Psoas muscle (tissue), 8 donors: ENCODE data around the gene MAPK4. TPM values are rescaled to one million over a fixed set of nuclear protein-coding genes. Genes with fewer than 3 reads are reported as not detected.

Source experiments
- ATAC-seq, 4 donors: fragments of 200-7000 bp; cut with Tn5 transposase; one replicate each; pipeline ENCODE4 v1.9.1; 2020; ENCODE audit warnings: moderate library complexity in 3 of 4, mild to moderate bottlenecking in 2 of 4
- DNase-seq, 2 donors: peaks; one replicate each; pipeline ENCODE4 v3.0.0-alpha.2; 2020
- H3K27ac ChIP-seq: fragments of 200-600 bp; one replicate; pipeline ENCODE4 v1.8.0; 2022
- H3K27me3 ChIP-seq, 3 donors: fragments of 200-600 bp in 1 of 3; one replicate each; pipeline versions ENCODE4 v1.6.1 to v1.8.0; 2013 to 2022; ENCODE audit warnings: low read length in 2 of 3, mild to moderate bottlenecking in 2 of 3, moderate library complexity in 1 of 3; ENCODE audit not compliant: insufficient read depth in 3 of 3
- H3K36me3 ChIP-seq, 2 donors: fragments of 200-600 bp in 1 of 2; one replicate each; pipeline versions ENCODE4 v1.6.1 to v1.8.0; 2013 to 2022; ENCODE audit warnings: low read depth in 1 of 2, mild to moderate bottlenecking in 1 of 2, moderate library complexity in 1 of 2; ENCODE audit not compliant: insufficient read depth in 1 of 2
- H3K4me1 ChIP-seq: fragments of 200-600 bp; one replicate; pipeline ENCODE4 v1.8.0; 2022
- H3K4me3 ChIP-seq: fragments of 200-600 bp; one replicate; pipeline ENCODE4 v1.8.0; 2022; ENCODE audit warnings: mild to moderate bottlenecking
- H3K9me3 ChIP-seq: fragments of 200-600 bp; one replicate; pipeline ENCODE4 v1.8.0; 2022
- WGBS, 3 donors: extraction: QIAGEN DNeasy Blood & Tissue Kit; methylation state at CpG; one replicate each; pipeline versions ENCODE4 v1.1.6 to v1.1.7; 2013; 5-methylcytosine and 5-hydroxymethylcytosine counted together
- intact Hi-C, 2 donors: fragments of 100-400 bp; cut with DNase I; formaldehyde crosslinking; loops; one replicate each; pipeline versions ENCODE4 v1.11.0 to v1.14.2; 2022
- polyA plus RNA-seq, 3 donors: library from polyadenylated mRNA; stranded (reverse); fragments of 200-250 nt; gene quantifications; one replicate each; pipeline ENCODE4 v1.2.3, GENCODE V29; 2013
- total RNA-seq, 4 donors: library from RNA; stranded (reverse); fragmentation: NEBNext Ultra II Directional in 2 of 4; extraction: Animal tissue kit (Norgen Biotek cat#: 25700) in 2 of 4; gene quantifications; one replicate each; pipeline versions ENCODE4 v1.2.1 to v1.2.4, GENCODE V29; 2021 to 2023
- TF ChIP-seq, protein P1 (sequence below): fragments of 200-600 bp; IDR thresholded peaks from one replicate; pipeline ENCODE4 v1.8.0; 2022; ENCODE audit warnings: antibody characterized with exemption
- donor health status: healthy with polysubstance abuse.
- donor health status: DM: no; HTN: no; CAD: no; lungs with moderate emphysema.
- donor health status: Bipolar disorder and iron deficiency.
- donor health status: healthy.
- donor health status: DM: yes; HTN: yes; CAD: no.
- donor health status: DM: no; HTN: no; CAD: no.
- donor health status: DM: no; HTN: no; CAD: no.
- donor health status: DM: yes; HTN: yes; CAD: no.

The MAPK4 gene
- total and polyA plus RNA-seq, 7 donors: 0.36 to 1.8 (median 0.68) TPM

- intact Hi-C loops: no loop called here
- H3K27me3 ChIP-seq: no peaks in the 10 kb centered on the region
- no peaks in the 10 kb centered on the region for H3K9me3 ChIP-seq
- no peaks in the 10 kb centered on the region for H3K4me1 ChIP-seq
- H3K4me3 ChIP-seq: no peak overlapping the region
- TF ChIP-seq, protein P1, sequence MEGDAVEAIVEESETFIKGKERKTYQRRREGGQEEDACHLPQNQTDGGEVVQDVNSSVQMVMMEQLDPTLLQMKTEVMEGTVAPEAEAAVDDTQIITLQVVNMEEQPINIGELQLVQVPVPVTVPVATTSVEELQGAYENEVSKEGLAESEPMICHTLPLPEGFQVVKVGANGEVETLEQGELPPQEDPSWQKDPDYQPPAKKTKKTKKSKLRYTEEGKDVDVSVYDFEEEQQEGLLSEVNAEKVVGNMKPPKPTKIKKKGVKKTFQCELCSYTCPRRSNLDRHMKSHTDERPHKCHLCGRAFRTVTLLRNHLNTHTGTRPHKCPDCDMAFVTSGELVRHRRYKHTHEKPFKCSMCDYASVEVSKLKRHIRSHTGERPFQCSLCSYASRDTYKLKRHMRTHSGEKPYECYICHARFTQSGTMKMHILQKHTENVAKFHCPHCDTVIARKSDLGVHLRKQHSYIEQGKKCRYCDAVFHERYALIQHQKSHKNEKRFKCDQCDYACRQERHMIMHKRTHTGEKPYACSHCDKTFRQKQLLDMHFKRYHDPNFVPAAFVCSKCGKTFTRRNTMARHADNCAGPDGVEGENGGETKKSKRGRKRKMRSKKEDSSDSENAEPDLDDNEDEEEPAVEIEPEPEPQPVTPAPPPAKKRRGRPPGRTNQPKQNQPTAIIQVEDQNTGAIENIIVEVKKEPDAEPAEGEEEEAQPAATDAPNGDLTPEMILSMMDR: no peak
- no peak overlapping the region for H3K27ac ChIP-seq
- DNase-seq: no peak
- no peak for ATAC-seq
- WGBS, 3 donors: 45 to 73% (median 66%) methylated on average over 3 of the region's 3 CpGs
- H3K36me3 ChIP-seq: no peaks in the 10 kb centered on the region
Observed at GRCh38 chr18:50737127-50737526, 177.2 kb downstream of the MAPK4 start.

DNA sequence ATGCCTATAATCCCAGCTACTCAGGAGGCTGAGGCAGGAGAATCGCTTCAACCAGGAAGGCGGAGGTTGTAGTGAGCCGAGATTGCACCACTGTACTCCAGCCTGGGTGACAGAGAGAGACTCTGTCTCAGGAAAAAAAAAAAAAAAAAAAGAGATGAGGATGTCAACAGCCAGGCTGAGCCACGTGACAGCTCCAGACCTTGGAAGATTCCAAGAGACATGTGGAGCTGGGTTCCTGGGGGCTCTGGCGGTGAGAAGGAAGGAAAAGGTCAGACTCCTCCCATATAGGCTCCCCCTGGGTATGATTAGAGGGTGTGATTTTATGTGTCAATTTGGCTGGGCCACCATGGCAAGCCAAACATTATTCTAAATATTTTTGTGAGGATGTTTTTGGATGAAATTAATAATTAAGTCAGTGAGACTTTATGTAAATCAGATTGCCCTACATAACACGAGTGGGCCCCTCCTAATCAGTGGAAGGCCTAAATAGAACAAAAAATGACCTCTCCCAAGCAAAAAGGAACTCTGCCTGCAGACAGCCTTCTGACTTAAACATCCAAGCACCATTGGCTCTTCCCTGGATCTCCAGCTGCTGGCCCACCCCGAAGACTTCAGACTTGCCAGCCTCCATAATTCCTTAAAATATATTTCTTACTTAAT is 178.3 kb downstream of the MAPK4 start:
- intact Hi-C loops: no loop called here
- Histone ChIP-seq H3K36me3 (no peaks in the 10 kb centered on the region), H3K27ac (no peak overlapping the region), H3K4me1 (no peaks in the 10 kb centered on the region), H3K4me3 (no peak overlapping the region), H3K9me3 (peaks cover 3% of the 10 kb centered on the region), H3K27me3 (no peaks in the 10 kb centered on the region)
- DNase-seq: no peak
- TF ChIP-seq, protein P1: no peak
- WGBS, 3 donors: 77 to 83% (median 79%) methylated on average over 7 of the region's 7 CpGs
- no peak for ATAC-seq

DNA sequence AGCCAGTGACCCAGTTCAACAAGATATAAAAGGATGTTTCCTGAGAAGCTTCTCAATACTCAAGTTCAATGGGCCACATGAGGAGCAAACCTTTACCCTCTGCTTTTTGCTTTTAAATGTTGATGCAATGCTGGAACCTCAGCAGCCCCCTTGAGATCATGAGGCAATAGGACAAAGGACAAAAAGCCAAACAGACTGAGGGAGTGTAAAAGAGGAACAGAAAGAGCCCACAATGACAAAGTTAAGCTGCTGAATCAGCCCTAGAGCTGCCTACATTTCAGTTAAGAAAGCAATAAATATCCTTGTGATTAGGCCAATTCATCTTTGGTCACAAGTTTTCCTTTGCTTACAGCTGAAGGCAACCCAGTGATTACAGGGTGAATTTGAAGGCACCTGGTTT is 183.1 kb downstream of the MAPK4 start:
- Histone ChIP-seq H3K36me3 (no peaks in the 10 kb centered on the region), H3K27ac (no peak overlapping the region), H3K4me1 (no peaks in the 10 kb centered on the region), H3K9me3 (peaks cover 4% of the 10 kb centered on the region), H3K4me3 (no peak overlapping the region), H3K27me3 (no peaks in the 10 kb centered on the region)
- intact Hi-C loops: no loop called here
- TF ChIP-seq, protein P1: no peak
- no peak for DNase-seq
- ATAC-seq: no peak

DNA sequence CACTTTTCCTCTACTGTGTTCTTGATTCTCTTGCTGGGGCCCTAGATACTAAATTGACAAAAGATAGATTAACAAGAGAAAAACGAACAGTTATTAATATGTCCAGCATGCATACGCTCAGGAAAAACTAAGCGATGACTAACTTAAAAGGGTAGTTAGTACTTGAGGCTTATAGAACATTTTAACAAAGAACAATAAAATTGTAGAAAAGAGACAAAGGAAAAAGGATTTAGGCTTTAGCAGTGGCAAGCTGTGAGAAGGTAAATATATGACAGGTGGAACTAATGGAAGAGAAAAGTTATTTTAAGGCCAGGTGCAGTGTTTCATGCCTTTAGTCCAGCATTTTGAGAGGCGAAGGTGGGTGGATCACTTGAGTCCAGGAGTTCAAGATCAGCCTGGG is 184.4 kb downstream of the MAPK4 start:
- intact Hi-C loops: no loop called here
- Histone ChIP-seq H3K27me3 (no peaks in the 10 kb centered on the region), H3K4me3 (no peak overlapping the region), H3K4me1 (no peaks in the 10 kb centered on the region), H3K9me3 (peaks cover 4% of the 10 kb centered on the region), H3K36me3 (no peaks in the 10 kb centered on the region), H3K27ac (no peak overlapping the region)
- 88 to 94% (median 91%) methylated on average over 4 of the region's 4 CpGs for WGBS, 3 donors
- ATAC-seq: no peak
- TF ChIP-seq, protein P1: no peak
- DNase-seq: no peak

DNA sequence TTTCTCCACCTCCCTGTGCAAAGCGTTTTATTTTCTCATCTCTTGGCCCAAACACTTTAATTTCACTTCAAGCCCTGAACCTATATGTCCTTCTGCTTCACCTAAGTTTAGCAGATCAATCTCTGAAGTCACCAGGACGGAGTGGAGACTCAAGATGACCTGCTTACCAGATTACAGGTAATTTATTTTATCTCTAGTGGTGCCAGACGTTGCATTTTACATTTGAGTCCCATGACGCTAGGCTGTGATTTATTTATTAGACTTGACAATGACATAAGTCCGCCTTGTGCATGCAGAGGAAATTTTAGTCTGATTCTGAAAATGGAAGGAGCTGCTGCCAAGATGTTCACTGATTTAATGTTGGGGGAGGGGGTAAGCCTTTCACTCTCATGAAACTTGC is 186.1 kb downstream of the MAPK4 start:
- Histone ChIP-seq H3K4me1 (no peaks in the 10 kb centered on the region), H3K27me3 (no peaks in the 10 kb centered on the region), H3K27ac (no peak overlapping the region), H3K36me3 (no peaks in the 10 kb centered on the region), H3K4me3 (no peak overlapping the region), H3K9me3 (peaks cover 4% of the 10 kb centered on the region)
- 66 to 72% (median 68%) methylated on average over 5 of the region's 5 CpGs for WGBS, 3 donors
- ATAC-seq (no peak), DNase-seq (no peak)
- intact Hi-C loops: no loop called here
- TF ChIP-seq, protein P1: no peak
